ENCODE measurements around the gene DYNLT3. TPM values are rescaled to one million over a fixed set of nuclear protein-coding genes. Genes with fewer than 3 reads are reported as not detected.

DYNLT3 gene
- polyA plus RNA-seq, 1 donor = 38.8 TPM

Other genes starting within 250 kb of the DYNLT3 start
- 1.1 TPM for gene XK, start 161.8 kb downstream of the DYNLT3 start, polyA plus RNA-seq (ENCODE audit: insufficient read length)
- gene CYBB, start 67.5 kb downstream of the DYNLT3 start, polyA plus RNA-seq (ENCODE audit: insufficient read length) = 12.6 TPM
- gene SYTL5, start 159.0 kb upstream of the DYNLT3 start, polyA plus RNA-seq (ENCODE audit: insufficient read length) = 3.3 TPM

All from left kidney (tissue), 1 donor.